CD14-positive monocyte (primary cell): ENCODE measurements around the gene IL1RAPL1. TPM values are rescaled to one million over a fixed set of nuclear protein-coding genes. Genes with fewer than 3 reads are reported as not detected.

Experiments used
- DNase-seq, 3 donors: peaks; one replicate each; pipeline ENCODE4 v3.0.0-alpha.2; 2011 to 2022
- H2AFZ ChIP-seq: 2 replicates; pipeline ENCODE4 v1.6.0; 2012; ENCODE audit warnings: mild to moderate bottlenecking, low read depth, low read length, inconsistent platforms; ENCODE audit not compliant: insufficient read depth, poor library complexity, severe bottlenecking
- H3K27ac ChIP-seq, 2 donors: 1 replicate in 1 of 2; 2 replicates in 1 of 2; pipeline ENCODE4 v1.5.1; 2012 to 2013; ENCODE audit warnings: low read length in 2 of 2, control low read depth in 1 of 2, inconsistent platforms in 1 of 2, low read depth in 1 of 2, mild to moderate bottlenecking in 1 of 2
- H3K27me3 ChIP-seq, 2 donors: one replicate each; pipeline versions ENCODE4 v1.6.0 to v1.6.1; 2011 to 2013; ENCODE audit warnings: low read length in 2 of 2; ENCODE audit not compliant: control insufficient read depth in 2 of 2, insufficient read depth in 2 of 2
- H3K36me3 ChIP-seq, 2 donors: replicated peaks in 1 of 2; 1 replicate in 1 of 2; 2 replicates in 1 of 2; pipeline versions ENCODE4 v1.5.1 to v1.6.1; 2012 to 2013; ENCODE audit warnings: low read length in 2 of 2, control low read depth in 1 of 2, inconsistent platforms in 1 of 2, mild to moderate bottlenecking in 1 of 2; ENCODE audit not compliant: insufficient read depth in 2 of 2, control insufficient read depth in 1 of 2
- H3K4me1 ChIP-seq, 2 donors: 1 replicate in 1 of 2; 2 replicates in 1 of 2; pipeline versions ENCODE4 v1.5.1 to v1.6.1; 2012 to 2013; ENCODE audit warnings: low read length in 2 of 2, control low read depth in 1 of 2, inconsistent platforms in 1 of 2, mild to moderate bottlenecking in 1 of 2, moderate library complexity in 1 of 2; ENCODE audit not compliant: insufficient read depth in 2 of 2, control insufficient read depth in 1 of 2
- H3K4me2 ChIP-seq: replicated peaks from 2 replicates; pipeline ENCODE3; 2012; ENCODE audit warnings: low read length, moderate library complexity, mild to moderate bottlenecking; ENCODE audit not compliant: poor library complexity, severe bottlenecking; ENCODE audit errors: extremely low read depth
- H3K4me3 ChIP-seq, 3 experiments: fragments of 200-600 bp in 1 of 3; sonication (generic) in 1 of 3; replicated peaks in 1 of 3; 1 replicate in 2 of 3; 2 replicates in 1 of 3; pipeline ENCODE4 v1.5.1; 2011 to 2013; ENCODE audit warnings: low read length in 3 of 3, mild to moderate bottlenecking in 3 of 3, control low read depth in 2 of 3, low read depth in 2 of 3, inconsistent platforms in 1 of 3, moderate library complexity in 1 of 3
- H3K79me2 ChIP-seq: 2 replicates; pipeline ENCODE4 v1.6.0; 2012; ENCODE audit warnings: mild to moderate bottlenecking, control low read depth, inconsistent platforms, low read length, moderate library complexity; ENCODE audit not compliant: insufficient read depth
- H3K9ac ChIP-seq: 2 replicates; pipeline ENCODE4 v1.6.0; 2017; ENCODE audit warnings: low read length, mild to moderate bottlenecking; ENCODE audit not compliant: insufficient read depth, poor library complexity, severe bottlenecking
- H3K9me3 ChIP-seq, 2 donors: replicated peaks in 1 of 2; 1 replicate in 1 of 2; 2 replicates in 1 of 2; pipeline versions ENCODE4 v1.5.1 to v1.6.1; 2012 to 2013; ENCODE audit warnings: low read length in 2 of 2, control low read depth in 1 of 2; ENCODE audit not compliant: control insufficient read depth in 1 of 2, insufficient read depth in 1 of 2
- H4K20me1 ChIP-seq: 2 replicates; pipeline ENCODE4 v1.6.0; 2012; ENCODE audit warnings: mild to moderate bottlenecking, low read length, control low read depth, moderate library complexity; ENCODE audit not compliant: insufficient read depth
- H3K27ac Mint-ChIP-seq, 7 donors: one replicate each; pipeline ENCODE4 v1.8.0; 2020; ENCODE audit warnings: mild to moderate bottlenecking in 7 of 7, mixed read lengths in 7 of 7, moderate library complexity in 6 of 7, inconsistent platforms in 2 of 7
- H3K27me3 Mint-ChIP-seq, 3 donors: one replicate each; pipeline ENCODE4 v1.8.0; 2021 to 2022; ENCODE audit warnings: low read depth in 3 of 3, mild to moderate bottlenecking in 3 of 3, mixed read lengths in 3 of 3, moderate library complexity in 3 of 3, inconsistent platforms in 1 of 3
- H3K36me3 Mint-ChIP-seq, 2 donors: one replicate each; pipeline ENCODE4 v1.8.0; 2020; ENCODE audit warnings: mixed read lengths in 2 of 2, inconsistent platforms in 1 of 2, mild to moderate bottlenecking in 1 of 2
- H3K4me1 Mint-ChIP-seq: one replicate; pipeline ENCODE4 v1.8.0; 2020; ENCODE audit warnings: mild to moderate bottlenecking, mixed read lengths
- H3K4me3 Mint-ChIP-seq, 2 donors: one replicate each; pipeline ENCODE4 v1.8.0; 2020; ENCODE audit warnings: mild to moderate bottlenecking in 2 of 2, mixed read lengths in 2 of 2, moderate library complexity in 1 of 2
- H3K9me3 Mint-ChIP-seq, 7 donors: one replicate each; pipeline ENCODE4 v1.8.0; 2020 to 2022; ENCODE audit warnings: mixed read lengths in 7 of 7, mild to moderate bottlenecking in 6 of 7, moderate library complexity in 6 of 7, inconsistent platforms in 2 of 7
- CTCF ChIP-seq: fragments of 200-600 bp; IDR thresholded peaks from one replicate; pipeline ENCODE4 v1.8.0; 2022; ENCODE audit warnings: antibody characterized with exemption, mild to moderate bottlenecking
- WGBS: methylation state at CpG from one replicate; pipeline ENCODE4 v1.1.5; 2013; ENCODE audit warnings: missing lambda C conversion rate; ENCODE audit not compliant: insufficient coverage; 5-methylcytosine and 5-hydroxymethylcytosine counted together
- intact Hi-C, 2 donors: fragments of 100-400 bp; cut with micrococcal nuclease; formaldehyde crosslinking; loops; one replicate each; pipeline versions ENCODE4 v1.15.0 to v1.15.1; 2023
- polyA plus RNA-seq, 3 donors: library from polyadenylated mRNA; depleted of rRNA in 1 of 3; unstranded in 2 of 3; stranded (reverse) in 1 of 3; fragments of 300-500 nt in 2 of 3; fragments of >200 nt in 1 of 3; fragmentation: Illumina TruSeq in 2 of 3; gene quantifications; 1 replicate in 2 of 3; 2 replicates in 1 of 3; pipeline ENCODE4 v1.2.3, GENCODE V29; 2012 to 2021

IL1RAPL1 gene
- polyA plus RNA-seq, 3 donors, result not detected

GRCh38 chrX:29617276-29617675 lies 1030.0 kb downstream of the IL1RAPL1 start:
- Histone ChIP-seq H3K4me1 (no peaks in the 10 kb centered on the region), H3K9me3 (no peaks in the 10 kb centered on the region), H4K20me1 (no peaks in the 10 kb centered on the region), H3K4me2 (no peak overlapping the region), H3K27me3 (no peaks in the 10 kb centered on the region), H3K27ac (no peak overlapping the region), H3K9ac (no peak overlapping the region), H3K79me2 (no peaks in the 10 kb centered on the region), H3K4me3 (no peak overlapping the region), H2AFZ (no peak overlapping the region), H3K36me3 (no peaks in the 10 kb centered on the region)
- Mint-ChIP-seq H3K36me3 (no peaks in the 10 kb centered on the region), H3K4me3 (no peak overlapping the region), H3K27me3 (peaks cover 0 to 1% (median 0%) of the 10 kb centered on the region in 3 donors), H3K9me3 (no peaks in the 10 kb centered on the region), H3K4me1 (no peaks in the 10 kb centered on the region), H3K27ac (no peak overlapping the region)
- TF ChIP-seq CTCF, result no peak
- WGBS, result 100% methylated on average over 1 of the region's 3 CpGs
- no peak for DNase-seq
- intact Hi-C loops, result no loop called here

- no peaks in the 10 kb centered on the region for H4K20me1 ChIP-seq
- H3K4me1 ChIP-seq, result no peaks in the 10 kb centered on the region
- H3K4me2 ChIP-seq, result no peak overlapping the region
- H3K9me3 Mint-ChIP-seq, result no peaks in the 10 kb centered on the region
- no peak overlapping the region for H3K4me3 Mint-ChIP-seq
- H3K27me3 Mint-ChIP-seq, result peaks cover 0 to 1% (median 0%) of the 10 kb centered on the region in 3 donors
- TF ChIP-seq CTCF, result no peak
- no peaks in the 10 kb centered on the region for H3K79me2 ChIP-seq
- WGBS, result no CpG with 5 or more reads among the region's 4 CpGs
- no peak overlapping the region for H2AFZ ChIP-seq
- H3K36me3 ChIP-seq, result no peaks in the 10 kb centered on the region
- no peak for DNase-seq
- intact Hi-C loops, result no loop called here
- H3K27ac Mint-ChIP-seq, result no peak overlapping the region
- H3K27ac ChIP-seq, result no peak overlapping the region
- H3K27me3 ChIP-seq, result no peaks in the 10 kb centered on the region
- H3K4me1 Mint-ChIP-seq, result no peaks in the 10 kb centered on the region
- no peaks in the 10 kb centered on the region for H3K9me3 ChIP-seq
- no peak overlapping the region for H3K9ac ChIP-seq
- no peak overlapping the region for H3K4me3 ChIP-seq
- H3K36me3 Mint-ChIP-seq, result no peaks in the 10 kb centered on the region
These were observed 1030.5 kb downstream of the IL1RAPL1 start for GRCh38 chrX:29617725-29618124.
